ENCODE data around the gene TMEM123. TPM values are rescaled to one million over a fixed set of nuclear protein-coding genes. Genes with fewer than 3 reads are reported as not detected.

TMEM123 gene
- 233 TPM for total RNA-seq (2013)
- polyA plus RNA-seq (100 to 1,000 TPM in 2 of 3 donors, 10 to 100 TPM in 1; 68.7 to 368 (median 263) TPM), polyA minus RNA-seq (87.1 and 198 TPM in 2 replicates), total RNA-seq (533 to 1,486 (median 702) reads per million in 11 experiments)

- peaks cover 0 to 8% of the 10 kb centered on the region in 2 donors for H3K36me3 ChIP-seq (replicated peaks in 1 of 2; ENCODE audit: control insufficient read depth in 1 of 2, insufficient read depth in 2 of 2, low read length in 2 of 2)
- under 1% methylated on average over 75 of the region's 83 CpGs for WGBS (ENCODE audit: insufficient coverage)
- peaks cover 48% of the 10 kb centered on the region for H3K79me2 ChIP-seq (ENCODE audit: insufficient read depth, low read length)
- H3K9me3 ChIP-seq (replicated peaks in 1 of 2; ENCODE audit: control insufficient read depth in 1 of 2, insufficient read depth in 1 of 2, low read length in 2 of 2), result no peaks in the 10 kb centered on the region
- intact Hi-C loops (cut with micrococcal nuclease), result loop anchor here in 1 of 2 donors (5.0 kb wide), 1 partner anchor 105 kb away; the partner anchor contains the start of gene BIRC2
- peaks cover 68% of the 10 kb centered on the region for H3K4me1 Mint-ChIP-seq
- H3K27ac Mint-ChIP-seq, result peak within 1 kb of the TSS; percentile 95 to 99 (median 98)
- peak within 1 kb of the TSS; percentile 73 to 88 (median 88) for H3K4me3 ChIP-seq (replicated peaks in 1 of 3; ENCODE audit: low read depth in 2 of 3, low read length in 3 of 3)
- peaks cover 42% of the 10 kb centered on the region for H4K20me1 ChIP-seq (ENCODE audit: insufficient read depth, low read length)
- H3K9ac ChIP-seq (ENCODE audit: insufficient read depth, low read length, poor library complexity, severe bottlenecking), result peak within 1 kb of the TSS; percentile 97
- TF ChIP-seq CTCF (IDR thresholded peaks at IDR 0.05), result no peak
- H3K27me3 ChIP-seq (ENCODE audit: control insufficient read depth in 2 of 2, insufficient read depth in 2 of 2, low read length in 2 of 2), result no peaks in the 10 kb centered on the region
- DNase-seq, result peak; percentile 91 to 99 (median 94)
- H2AFZ ChIP-seq (ENCODE audit: insufficient read depth, low read depth, low read length, poor library complexity, severe bottlenecking), result peak within 1 kb of the TSS; percentile 52
- H3K9me3 Mint-ChIP-seq, result no peaks in the 10 kb centered on the region
- peak within 1 kb of the TSS; percentile 93 to 94 for H3K27ac ChIP-seq (ENCODE audit: low read depth in 1 of 2, low read length in 2 of 2)
- peaks cover 3 to 9% of the 10 kb centered on the region in 2 donors for H3K36me3 Mint-ChIP-seq
- H3K4me1 ChIP-seq (ENCODE audit: control insufficient read depth in 1 of 2, insufficient read depth in 2 of 2, low read length in 2 of 2), result peaks cover 61 to 68% of the 10 kb centered on the region in 2 donors
- peak within 1 kb of the TSS; percentile 97 to 99 for H3K4me3 Mint-ChIP-seq
- H3K4me2 ChIP-seq (replicated peaks; ENCODE audit: extremely low read depth, low read length, poor library complexity, severe bottlenecking), result peak within 1 kb of the TSS; percentile 82
- no peaks in the 10 kb centered on the region for H3K27me3 Mint-ChIP-seq (ENCODE audit: low read depth in 3 of 3)
Measured at GRCh38 chr11:102452461-102453301, at the start of gene TMEM123. Gene TMEM123 (minus strand): TSS chr11:102452765. CDS start chr11:102452623, 142 bp downstream.

- H3K4me3 Mint-ChIP-seq, result no peak overlapping the region
- Histone ChIP-seq H3K9me3 (replicated peaks in 1 of 2; ENCODE audit: control insufficient read depth in 1 of 2, insufficient read depth in 1 of 2, low read length in 2 of 2) (no peaks in the 10 kb centered on the region), H2AFZ (ENCODE audit: insufficient read depth, low read depth, low read length, poor library complexity, severe bottlenecking) (no peak overlapping the region), H3K9ac (ENCODE audit: insufficient read depth, low read length, poor library complexity, severe bottlenecking) (no peak overlapping the region), H3K27me3 (ENCODE audit: control insufficient read depth in 2 of 2, insufficient read depth in 2 of 2, low read length in 2 of 2) (no peaks in the 10 kb centered on the region), H3K4me1 (ENCODE audit: control insufficient read depth in 1 of 2, insufficient read depth in 2 of 2, low read length in 2 of 2) (no peaks in the 10 kb centered on the region), H3K79me2 (ENCODE audit: insufficient read depth, low read length) (no peaks in the 10 kb centered on the region), H3K36me3 (replicated peaks in 1 of 2; ENCODE audit: control insufficient read depth in 1 of 2, insufficient read depth in 2 of 2, low read length in 2 of 2) (no peaks in the 10 kb centered on the region), H3K4me2 (replicated peaks; ENCODE audit: extremely low read depth, low read length, poor library complexity, severe bottlenecking) (no peak overlapping the region), H3K4me3 (replicated peaks in 1 of 3; ENCODE audit: low read depth in 2 of 3, low read length in 3 of 3) (no peak overlapping the region), H4K20me1 (ENCODE audit: insufficient read depth, low read length) (no peaks in the 10 kb centered on the region), H3K27ac (ENCODE audit: low read depth in 1 of 2, low read length in 2 of 2) (no peak overlapping the region)
- no peak for TF ChIP-seq CTCF (IDR thresholded peaks at IDR 0.05)
- DNase-seq, result no peak
- intact Hi-C loops (cut with micrococcal nuclease), result no loop called here
- 100% methylated on average over 1 of the region's 2 CpGs for WGBS (ENCODE audit: insufficient coverage)
- no peaks in the 10 kb centered on the region for H3K36me3 Mint-ChIP-seq
- H3K27me3 Mint-ChIP-seq (ENCODE audit: low read depth in 3 of 3), result peaks cover 0 to 1% (median 0%) of the 10 kb centered on the region in 3 donors
- no peaks in the 10 kb centered on the region for H3K4me1 Mint-ChIP-seq
- H3K9me3 Mint-ChIP-seq, result peaks cover 0 to 2% (median 0%) of the 10 kb centered on the region in 7 donors
- no peak overlapping the region for H3K27ac Mint-ChIP-seq
Measured at GRCh38 chr11:102500829-102501228, 48.3 kb upstream of the TMEM123 start.

Measured in CD14-positive monocyte (primary cell).